GM06990 (cell line): ENCODE measurements around the gene LRCH3.

Source experiments
- DNase-seq: peaks from one replicate; pipeline ENCODE4 v3.0.0-alpha.2; 2011; ENCODE audit not compliant: insufficient read length; ENCODE audit errors: extremely low read depth
- H3K27me3 ChIP-seq: replicated peaks from 2 replicates; pipeline ENCODE4 v1.6.0; 2011; ENCODE audit warnings: low read length; ENCODE audit not compliant: control insufficient read depth, insufficient read depth
- H3K36me3 ChIP-seq: 2 replicates; pipeline ENCODE4 v1.5.1; 2011; ENCODE audit warnings: low read length; ENCODE audit not compliant: control insufficient read depth, insufficient read depth
- H3K4me3 ChIP-seq: replicated peaks from 2 replicates; pipeline ENCODE4 v1.5.1; 2011; ENCODE audit warnings: low read depth, mild to moderate bottlenecking, control low read depth, low read length
- TF ChIP-seq, protein P1 (sequence below): IDR thresholded peaks from 2 replicates; pipeline ENCODE4 v1.5.1; 2011; ENCODE audit warnings: low read length, control low read depth, mild to moderate bottlenecking, inconsistent platforms; ENCODE audit not compliant: insufficient read depth, poor library complexity, severe bottlenecking

The LRCH3 gene

DNA sequence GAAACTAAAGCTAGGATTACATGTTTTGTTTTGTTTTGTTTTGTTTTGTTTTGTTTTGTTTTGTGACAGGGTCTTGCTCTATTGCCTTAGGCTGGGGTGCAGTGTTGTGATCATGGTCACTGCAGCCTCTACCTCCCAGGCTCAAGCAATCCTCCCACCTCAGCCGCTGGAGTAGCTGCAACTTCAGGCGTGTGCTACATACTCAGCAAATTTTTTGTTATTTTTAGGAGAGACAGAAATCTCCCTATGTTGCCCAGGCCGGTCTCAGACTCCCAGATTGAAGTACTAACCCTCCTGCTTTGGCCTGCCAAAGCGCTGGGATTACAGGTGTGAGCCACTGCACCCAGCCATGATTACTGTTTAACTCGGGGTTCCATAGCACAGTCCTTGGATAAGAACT lies 50.7 kb downstream of the LRCH3 start:
- TF ChIP-seq, protein P1, sequence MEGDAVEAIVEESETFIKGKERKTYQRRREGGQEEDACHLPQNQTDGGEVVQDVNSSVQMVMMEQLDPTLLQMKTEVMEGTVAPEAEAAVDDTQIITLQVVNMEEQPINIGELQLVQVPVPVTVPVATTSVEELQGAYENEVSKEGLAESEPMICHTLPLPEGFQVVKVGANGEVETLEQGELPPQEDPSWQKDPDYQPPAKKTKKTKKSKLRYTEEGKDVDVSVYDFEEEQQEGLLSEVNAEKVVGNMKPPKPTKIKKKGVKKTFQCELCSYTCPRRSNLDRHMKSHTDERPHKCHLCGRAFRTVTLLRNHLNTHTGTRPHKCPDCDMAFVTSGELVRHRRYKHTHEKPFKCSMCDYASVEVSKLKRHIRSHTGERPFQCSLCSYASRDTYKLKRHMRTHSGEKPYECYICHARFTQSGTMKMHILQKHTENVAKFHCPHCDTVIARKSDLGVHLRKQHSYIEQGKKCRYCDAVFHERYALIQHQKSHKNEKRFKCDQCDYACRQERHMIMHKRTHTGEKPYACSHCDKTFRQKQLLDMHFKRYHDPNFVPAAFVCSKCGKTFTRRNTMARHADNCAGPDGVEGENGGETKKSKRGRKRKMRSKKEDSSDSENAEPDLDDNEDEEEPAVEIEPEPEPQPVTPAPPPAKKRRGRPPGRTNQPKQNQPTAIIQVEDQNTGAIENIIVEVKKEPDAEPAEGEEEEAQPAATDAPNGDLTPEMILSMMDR = no peak
- peaks cover 10% of the 10 kb centered on the region for H3K36me3 ChIP-seq
- H3K4me3 ChIP-seq = no peak overlapping the region
- DNase-seq = no peak
- H3K27me3 ChIP-seq = no peaks in the 10 kb centered on the region

DNA sequence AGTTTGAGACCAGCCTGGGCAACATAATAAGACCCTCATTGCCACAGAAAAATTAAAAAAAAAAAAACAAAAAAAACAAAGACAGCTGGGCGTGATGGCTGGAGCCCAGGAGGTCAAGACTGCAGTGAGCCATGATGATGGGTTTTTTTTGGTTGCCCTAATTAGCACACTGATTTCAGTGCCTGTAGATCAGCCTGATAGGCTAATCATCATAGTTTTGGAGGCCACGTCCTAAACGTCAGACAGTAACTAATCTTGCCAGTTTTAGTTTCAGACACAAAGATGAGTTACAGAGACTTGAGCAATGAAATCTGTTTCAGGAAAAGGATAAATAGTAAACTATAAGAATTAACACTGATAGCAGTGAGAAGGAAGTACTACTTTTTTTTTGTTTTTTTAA lies 55.4 kb downstream of the LRCH3 start:
- DNase-seq = no peak
- TF ChIP-seq, protein P1 = no peak
- peaks cover 3% of the 10 kb centered on the region for H3K36me3 ChIP-seq

DNA sequence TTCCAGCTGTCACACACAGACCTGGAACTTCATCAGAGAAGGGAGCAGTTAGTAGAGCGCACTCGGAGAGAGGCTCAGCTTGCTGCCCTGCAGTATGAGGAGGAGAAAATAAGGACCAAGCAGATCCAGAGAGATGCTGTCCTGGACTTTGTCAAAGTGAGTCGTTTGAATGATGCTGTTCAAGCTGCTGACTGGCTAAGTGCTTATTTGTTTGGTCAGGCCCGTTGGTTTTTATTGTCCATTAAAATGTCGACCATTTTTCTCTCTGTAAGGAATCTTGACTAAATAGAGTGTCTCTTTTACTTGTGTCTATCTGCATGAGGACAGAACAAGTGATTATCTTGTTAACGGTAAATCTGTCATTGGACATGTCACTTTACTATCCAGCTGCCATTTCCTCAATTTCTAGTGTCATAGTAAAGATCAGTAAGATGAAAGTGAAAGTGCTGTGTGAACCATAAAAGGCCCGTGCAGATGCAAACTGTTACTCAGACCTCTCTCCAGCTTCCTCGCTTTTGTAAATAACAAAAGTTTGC lies 56.9 kb downstream of the LRCH3 start:
- peaks cover 2% of the 10 kb centered on the region for H3K36me3 ChIP-seq

More for the DNA sequence above, 55.4 kb downstream of the LRCH3 start:
- H3K27me3 ChIP-seq = no peaks in the 10 kb centered on the region
- H3K4me3 ChIP-seq = no peak overlapping the region

DNA sequence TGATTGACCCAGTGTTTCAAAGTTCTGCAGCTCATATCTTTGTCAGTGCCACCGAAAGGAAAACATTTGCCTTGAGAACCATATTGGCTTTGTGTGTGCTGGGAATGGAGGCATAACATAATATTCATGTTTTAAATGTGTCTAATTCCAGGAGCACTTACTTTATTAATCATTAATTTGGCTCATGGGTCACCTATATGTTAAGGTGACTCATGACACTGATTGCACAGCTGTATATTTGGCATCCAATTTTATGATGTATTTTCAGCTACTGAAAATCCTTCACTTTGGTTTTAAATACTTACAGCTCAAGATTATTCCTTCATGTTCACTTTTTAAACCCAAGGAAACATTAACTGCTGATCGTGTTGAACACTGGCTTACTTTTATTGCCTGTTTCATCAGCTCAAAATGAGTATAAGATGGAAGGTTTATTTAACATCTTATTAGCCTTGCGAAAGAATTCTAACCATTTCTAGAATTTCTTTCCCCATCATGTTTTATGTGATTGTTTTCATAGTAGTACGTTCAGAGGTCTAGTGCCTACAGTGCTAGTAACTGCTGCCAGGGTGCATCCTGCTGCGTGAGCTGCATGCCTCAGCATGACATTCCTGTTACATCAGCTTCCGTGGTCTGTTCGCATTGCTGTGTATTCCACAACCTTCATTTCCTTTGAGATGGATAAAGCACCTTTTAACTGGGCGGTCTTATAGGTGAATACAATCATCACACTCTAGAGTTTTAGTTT lies 63.7 kb downstream of the LRCH3 start:
- Histone ChIP-seq H3K36me3 (peaks cover 3% of the 10 kb centered on the region), H3K4me3 (no peak overlapping the region), H3K27me3 (no peaks in the 10 kb centered on the region)
- TF ChIP-seq, protein P1 = no peak
- DNase-seq = no peak

More for the DNA sequence above, 56.9 kb downstream of the LRCH3 start:
- TF ChIP-seq, protein P1 = no peak
- Histone ChIP-seq H3K27me3 (no peaks in the 10 kb centered on the region), H3K4me3 (peak overlapping the region; percentile 22)
- DNase-seq = peak; percentile 48

DNA sequence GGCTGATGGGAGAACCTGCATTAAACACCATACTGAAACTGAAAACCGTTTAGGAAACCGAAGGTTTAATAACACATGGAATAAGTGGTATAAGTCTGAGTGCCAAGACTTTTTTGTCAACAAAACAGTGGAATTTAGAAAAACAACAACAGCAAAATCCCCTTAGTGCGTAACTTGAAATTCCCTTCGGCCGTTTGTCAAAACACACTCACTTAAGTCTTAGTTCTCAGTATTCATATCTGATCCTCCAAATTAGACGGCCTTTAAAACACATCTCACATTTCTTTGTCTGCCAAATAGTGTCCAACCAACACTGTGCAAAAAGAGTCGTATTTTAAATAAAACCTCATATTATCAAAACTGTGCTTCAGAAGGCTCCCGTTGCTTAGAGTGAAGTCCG lies 64.5 kb downstream of the LRCH3 start:
- Histone ChIP-seq H3K4me3 (no peak overlapping the region), H3K36me3 (peaks cover 3% of the 10 kb centered on the region), H3K27me3 (no peaks in the 10 kb centered on the region)
- DNase-seq = no peak
- TF ChIP-seq, protein P1 = no peak
